Kasumi-1 (cell line): ENCODE measurements around the gene CERS6.

Experiments
- DNase-seq, 2 experiments: peaks; one replicate each; lab custom pipeline; 2025; lab: John Stamatoyannopoulos, UW

The CERS6 gene

GRCh38 chr2:168568476-168569267 is 112.6 kb downstream of the CERS6 start:
- no peak for DNase-seq

- DNase-seq = peak in 1 of 2 experiments; percentile 28
Measured at GRCh38 chr2:168571061-168571460, 115.0 kb downstream of the CERS6 start.

GRCh38 chr2:168573128-168573903 is 117.2 kb downstream of the CERS6 start:
- no peak for DNase-seq

GRCh38 chr2:168574856-168575630 is 119.0 kb downstream of the CERS6 start:
- no peak for DNase-seq

- DNase-seq = no peak
Measured at GRCh38 chr2:168577885-168578284, 121.8 kb downstream of the CERS6 start.

- DNase-seq = no peak
Measured at GRCh38 chr2:168583064-168583709, 127.1 kb downstream of the CERS6 start.

- no peak for DNase-seq
Measured at GRCh38 chr2:168583710-168584521, 127.8 kb downstream of the CERS6 start.

- no peak for DNase-seq
Measured at GRCh38 chr2:168584911-168585310, 128.8 kb downstream of the CERS6 start.

GRCh38 chr2:168585700-168586099 is 129.6 kb downstream of the CERS6 start:
- DNase-seq = no peak

GRCh38 chr2:168587307-168587706 is 131.2 kb downstream of the CERS6 start:
- DNase-seq = no peak

- DNase-seq = no peak
Measured at GRCh38 chr2:168589236-168590211, 133.5 kb downstream of the CERS6 start.

GRCh38 chr2:168592181-168592831 is 136.2 kb downstream of the CERS6 start:
- no peak for DNase-seq

- no peak for DNase-seq
Measured at GRCh38 chr2:168593713-168594112, 137.6 kb downstream of the CERS6 start.

- DNase-seq = no peak
Measured at GRCh38 chr2:168594778-168595177, 138.7 kb downstream of the CERS6 start.

GRCh38 chr2:168596881-168597655 is 141.0 kb downstream of the CERS6 start:
- DNase-seq = no peak

GRCh38 chr2:168599738-168600137 is 143.7 kb downstream of the CERS6 start:
- no peak for DNase-seq

- DNase-seq = no peak
Measured at GRCh38 chr2:168600949-168601348, 144.9 kb downstream of the CERS6 start.

GRCh38 chr2:168601741-168602140 is 145.7 kb downstream of the CERS6 start:
- DNase-seq = peak; percentile 17 to 22

GRCh38 chr2:168602379-168602778 is 146.3 kb downstream of the CERS6 start:
- DNase-seq = no peak
